NCI-H2171 (cell line): ENCODE results near the gene MROH8.
"Not testable (repeated sequence)": the region's sequence is repeated elsewhere in the genome, so short reads cannot be mapped to it uniquely, and the experiment has no call there.

ENCODE experiments used
- DNase-seq: peaks from one replicate; lab custom pipeline; 2025; lab: John Stamatoyannopoulos, UW

MROH8 gene

GRCh38 chr20:37090407-37090806, 88.9 kb downstream of the MROH8 start:
- DNase-seq, result no peak

GRCh38 chr20:37081717-37082289, 97.5 kb downstream of the MROH8 start:
- DNase-seq, result no peak

DNA sequence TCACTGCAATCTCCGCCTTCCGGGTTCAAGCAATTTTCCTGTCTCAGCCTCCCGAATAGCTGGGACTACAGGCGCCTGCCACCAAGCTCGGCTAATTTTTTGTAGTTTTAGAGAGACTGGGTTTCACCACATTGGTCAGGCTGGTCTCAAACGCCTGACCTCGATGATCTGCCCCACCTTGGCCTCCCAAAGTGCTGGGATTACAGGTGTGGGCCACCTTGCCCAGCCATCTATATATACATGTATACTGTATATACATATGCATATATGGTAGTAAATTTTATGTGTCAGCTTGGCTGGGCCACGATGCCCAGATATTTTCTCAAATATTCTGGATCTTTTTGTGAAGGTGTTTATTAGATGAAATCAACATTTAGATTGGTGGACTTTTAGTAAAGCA, 102.3 kb downstream of the MROH8 start:
- no peak for DNase-seq

DNA sequence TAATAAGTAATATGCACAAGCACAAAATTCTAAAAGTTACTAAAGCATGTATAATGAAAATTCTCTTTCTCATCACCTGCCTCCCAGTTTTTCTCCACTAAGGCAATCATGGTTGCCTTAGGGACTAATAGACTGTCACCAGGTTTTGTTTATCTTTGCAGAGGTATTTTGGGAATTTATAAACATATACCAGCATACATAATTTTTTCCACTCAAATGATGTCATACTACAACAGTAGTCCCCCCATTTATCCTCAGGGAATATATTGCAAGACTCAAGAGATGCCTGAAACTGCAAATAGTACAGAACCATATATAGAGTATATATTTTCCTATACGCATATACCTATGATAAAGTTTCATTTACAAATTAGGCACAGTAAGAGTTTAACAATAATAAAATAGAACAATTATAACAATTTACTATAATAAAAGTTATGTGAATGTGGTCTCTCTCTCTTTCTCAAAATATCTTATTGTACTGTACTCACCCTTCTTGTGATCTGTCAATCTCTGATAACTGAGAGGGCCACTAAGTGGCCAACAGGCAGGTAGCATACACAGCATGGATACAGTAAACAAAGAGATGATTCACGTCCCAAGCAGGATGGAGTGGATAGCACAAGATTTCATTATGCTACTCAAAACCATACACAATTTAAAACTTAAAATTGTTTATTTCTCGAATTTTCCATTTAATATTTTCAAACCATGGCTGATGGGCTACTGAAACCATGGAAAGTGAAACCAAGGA, 103.2 kb downstream of the MROH8 start:
- no peak for DNase-seq

DNA sequence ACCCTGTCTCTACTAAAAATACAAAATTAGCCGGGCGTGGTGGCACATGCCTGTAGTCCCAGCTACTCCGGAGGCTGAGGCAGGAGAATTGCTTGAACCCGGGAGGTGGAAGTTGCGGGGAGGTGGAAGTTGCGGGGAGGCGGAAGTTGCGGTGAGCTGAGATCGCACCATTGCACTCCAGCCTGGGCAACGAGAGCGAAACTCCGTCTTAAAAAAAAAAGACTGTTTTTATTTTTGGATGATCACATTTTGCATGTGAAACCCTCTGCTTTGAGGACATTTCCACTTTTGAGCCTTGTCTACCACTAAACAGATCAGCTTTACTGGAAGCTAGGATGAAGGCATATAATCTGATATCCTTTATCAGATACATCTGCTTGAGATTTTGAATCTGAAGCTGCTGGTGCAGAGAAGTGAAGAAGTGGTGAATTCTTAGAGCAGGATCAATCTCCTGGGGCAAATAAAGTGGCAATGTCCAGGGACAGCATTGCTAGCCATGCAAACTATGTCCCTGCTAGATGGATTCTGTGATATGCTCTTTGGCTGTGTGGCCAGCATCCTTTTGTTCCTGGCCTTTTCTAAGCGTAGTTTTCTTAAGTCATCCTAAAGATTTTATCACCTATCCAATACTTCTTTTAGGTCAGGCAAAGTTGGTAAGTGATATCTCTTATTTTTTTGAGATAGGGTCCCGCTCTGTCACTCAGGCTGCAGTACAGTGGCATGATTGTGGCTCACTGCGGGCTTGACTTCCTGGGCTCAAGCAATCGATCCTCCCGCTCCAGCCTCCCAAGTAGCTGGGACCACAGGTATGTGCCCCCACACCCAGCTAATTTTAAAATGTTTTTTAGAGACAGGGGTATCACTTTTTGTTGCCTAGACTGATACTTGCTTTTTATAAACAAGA, 106.8 kb downstream of the MROH8 start:
- no peak for DNase-seq

DNA sequence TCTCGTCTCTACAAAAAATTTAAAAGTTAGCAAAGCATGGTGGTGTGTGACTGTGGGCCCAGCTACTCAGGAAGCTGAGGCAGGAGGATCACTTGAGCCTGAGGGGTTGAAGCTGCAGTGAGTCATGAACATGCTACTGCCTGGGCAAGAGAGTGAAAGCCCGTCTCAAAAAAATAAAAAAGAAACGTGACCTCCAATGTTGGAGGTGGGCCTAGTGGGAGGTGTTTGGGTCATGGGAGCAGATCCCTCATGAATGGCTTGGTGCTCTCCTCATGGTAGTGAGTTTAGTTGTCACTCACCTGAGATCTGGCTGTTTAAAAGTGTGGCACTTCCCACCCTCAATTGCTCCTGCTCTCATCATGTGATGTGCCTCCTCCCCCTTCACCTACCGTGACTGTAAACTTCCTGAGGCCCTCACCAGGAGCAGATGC, 107.9 kb downstream of the MROH8 start:
- no peak for DNase-seq

GRCh38 chr20:37069563-37069962, 109.8 kb downstream of the MROH8 start:
- DNase-seq, result not testable (repeated sequence)

- DNase-seq, result no peak
Measured at GRCh38 chr20:37066168-37066567, 113.2 kb downstream of the MROH8 start.

DNA sequence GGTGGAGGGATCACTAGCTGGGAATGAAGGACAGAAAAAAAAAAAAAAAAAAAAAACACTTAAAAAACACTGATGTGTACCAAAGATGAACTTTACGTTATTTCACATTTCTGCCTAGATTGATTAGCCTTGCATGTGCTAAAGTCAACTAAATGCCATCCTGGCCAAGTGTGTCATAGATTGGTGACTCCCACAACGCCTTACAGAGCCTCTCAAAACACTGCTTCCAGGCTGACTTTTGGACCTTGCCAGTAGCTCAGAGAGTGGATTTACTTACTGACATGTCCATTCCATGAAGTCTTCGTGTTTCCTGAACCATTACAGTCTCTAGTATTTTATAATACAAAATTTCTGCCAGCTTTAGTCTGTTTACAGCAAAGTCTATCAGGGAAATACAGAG, 124.1 kb downstream of the MROH8 start:
- DNase-seq, result no peak

- no peak for DNase-seq
Measured at GRCh38 chr20:37053230-37053950, 126.0 kb downstream of the MROH8 start.
